H1 (cell line): ENCODE measurements around the gene HABP2. TPM values are rescaled to one million over a fixed set of nuclear protein-coding genes. Genes with fewer than 3 reads are reported as not detected.

Experiments
- CTCF ChIA-PET: fragments of 300-600 bp; sonication (Branson Sonifier 250); formaldehyde crosslinking; loops from one replicate; lab custom pipeline; 2021; ENCODE audit not compliant: partially characterized antibody; lab: Charles Lee
- POLR2A ChIA-PET: fragments of 300-600 bp; sonication (Branson Sonifier 250); formaldehyde crosslinking; loops from one replicate; lab custom pipeline; 2021; ENCODE audit warnings: inconsistent platforms; ENCODE audit not compliant: partially characterized antibody; lab: Charles Lee
- DNase-seq, 2 experiments: peaks; one replicate each; pipeline versions ENCODE4 v3.0.0 to v3.0.0-alpha.2; 2010 to 2022; ENCODE audit warnings: low spot score in 2 of 2, low read depth in 1 of 2, mixed read lengths in 1 of 2
- FAIRE-seq: peaks from 2 replicates; lab custom pipeline; 2011; peaks lifted over from hg19 to GRCh38; lab: Jason Lieb, UNC
- H2AFZ ChIP-seq: 2 replicates; pipeline ENCODE4 v1.8.1; 2012; ENCODE audit warnings: low read length, inconsistent platforms
- H2AK5ac ChIP-seq: 2 replicates; pipeline ENCODE4 v1.6.1; 2013; ENCODE audit warnings: low read depth, low read length
- H2BK120ac ChIP-seq: replicated peaks from 2 replicates; pipeline ENCODE3; 2013; ENCODE audit warnings: low read depth, low read length, inconsistent platforms
- H2BK12ac ChIP-seq: 2 replicates; pipeline ENCODE4 v1.6.1; 2013; ENCODE audit warnings: low read depth, low read length
- H2BK15ac ChIP-seq: 2 replicates; pipeline ENCODE4 v1.6.1; 2013; ENCODE audit warnings: low read length
- H2BK20ac ChIP-seq: 2 replicates; pipeline ENCODE4 v1.6.1; 2013; ENCODE audit warnings: low read length
- H2BK5ac ChIP-seq: 2 replicates; pipeline ENCODE4 v1.6.1; 2013; ENCODE audit warnings: low read depth, low read length
- H3K14ac ChIP-seq: 2 replicates; pipeline ENCODE4 v1.6.1; 2013; ENCODE audit warnings: inconsistent platforms; ENCODE audit not compliant: insufficient read length
- H3K18ac ChIP-seq: 2 replicates; pipeline ENCODE4 v1.6.1; 2013; ENCODE audit warnings: low read length; ENCODE audit errors: extremely low read depth
- H3K23ac ChIP-seq: 2 replicates; pipeline ENCODE4 v1.6.1; 2013; ENCODE audit warnings: inconsistent platforms; ENCODE audit not compliant: insufficient read length
- H3K23me2 ChIP-seq: 2 replicates; pipeline ENCODE4 v1.6.1; 2013; ENCODE audit warnings: low read depth, low read length
- H3K27ac ChIP-seq: 2 replicates; pipeline ENCODE4 v1.6.1; 2011; ENCODE audit warnings: low read depth, low read length, inconsistent platforms
- H3K27me3 ChIP-seq, 4 experiments: replicated peaks in 1 of 4; 1 replicate in 1 of 4; 2 replicates in 3 of 4; pipeline versions ENCODE4 v1.6.1 to v1.8.1; 2011 to 2013; ENCODE audit warnings: low read length in 3 of 4, mild to moderate bottlenecking in 3 of 4, inconsistent platforms in 2 of 4, mixed read lengths in 2 of 4, moderate library complexity in 1 of 4; ENCODE audit not compliant: control insufficient read depth in 3 of 4, insufficient read depth in 3 of 4; ENCODE audit errors: extremely low read depth in 1 of 4
- H3K36me3 ChIP-seq, 4 experiments: 2 replicates each; pipeline versions ENCODE4 v1.6.1 to v1.8.1; 2011 to 2013; ENCODE audit warnings: mild to moderate bottlenecking in 4 of 4, low read length in 3 of 4, moderate library complexity in 2 of 4, control low read depth in 1 of 4, inconsistent platforms in 1 of 4; ENCODE audit not compliant: insufficient read depth in 4 of 4, control insufficient read depth in 2 of 4
- H3K4ac ChIP-seq: replicated peaks from 2 replicates; pipeline ENCODE3; 2013; ENCODE audit warnings: low read length, low read depth, mixed read lengths, inconsistent platforms; ENCODE audit not compliant: insufficient read length
- H3K4me1 ChIP-seq, 4 experiments: replicated peaks in 1 of 4; 1 replicate in 1 of 4; 2 replicates in 3 of 4; pipeline versions ENCODE4 v1.6.1 to v1.8.1; 2011 to 2013; ENCODE audit warnings: low read length in 3 of 4, inconsistent platforms in 2 of 4, mixed read lengths in 1 of 4; ENCODE audit not compliant: insufficient read depth in 4 of 4, control insufficient read depth in 3 of 4
- H3K4me2 ChIP-seq, 2 experiments: 2 replicates each; pipeline versions ENCODE4 v1.6.1 to v1.8.1; 2011 to 2013; ENCODE audit warnings: low read depth in 2 of 2, low read length in 2 of 2, control low read depth in 1 of 2, inconsistent platforms in 1 of 2, mild to moderate bottlenecking in 1 of 2; ENCODE audit not compliant: insufficient read depth in 1 of 2
- H3K4me3 ChIP-seq, 4 experiments: fragments of 200-600, 300-600 bp in 1 of 4; sonication (generic), shearing (Covaris generic), sonication (Bioruptor Twin) in 1 of 4; 2 replicates each; pipeline versions ENCODE4 v1.5.1 to v1.8.1; 2011 to 2016; ENCODE audit warnings: low read length in 4 of 4, low read depth in 3 of 4, control low read depth in 2 of 4, inconsistent platforms in 2 of 4, mild to moderate bottlenecking in 2 of 4, mixed read lengths in 1 of 4, moderate library complexity in 1 of 4; ENCODE audit not compliant: insufficient read depth in 2 of 4; ENCODE audit errors: extremely low read depth in 1 of 4
- H3K56ac ChIP-seq: replicated peaks from 2 replicates; pipeline ENCODE3; 2013; ENCODE audit warnings: low read depth, mild to moderate bottlenecking, mixed read lengths, low read length, inconsistent platforms; ENCODE audit not compliant: insufficient read length
- H3K79me1 ChIP-seq: 2 replicates; pipeline ENCODE4 v1.6.1; 2013; ENCODE audit warnings: low read depth, low read length, control low read depth
- H3K79me2 ChIP-seq, 2 experiments: 2 replicates each; pipeline versions ENCODE4 v1.6.1 to v1.8.1; 2012 to 2013; ENCODE audit warnings: low read length in 2 of 2, mild to moderate bottlenecking in 2 of 2, inconsistent platforms in 1 of 2; ENCODE audit not compliant: insufficient read depth in 2 of 2, control insufficient read depth in 1 of 2
- H3K9ac ChIP-seq, 4 experiments: replicated peaks in 1 of 4; 1 replicate in 1 of 4; 2 replicates in 3 of 4; pipeline versions ENCODE4 v1.6.1 to v1.8.1; 2011 to 2013; ENCODE audit warnings: low read depth in 3 of 4, low read length in 3 of 4, control low read depth in 2 of 4, mild to moderate bottlenecking in 2 of 4, moderate library complexity in 2 of 4, inconsistent platforms in 1 of 4; ENCODE audit errors: extremely low read depth in 1 of 4
- H3K9me3 ChIP-seq, 2 experiments: 2 replicates each; pipeline versions ENCODE4 v1.6.1 to v1.8.1; 2012 to 2013; ENCODE audit warnings: mild to moderate bottlenecking in 2 of 2, moderate library complexity in 2 of 2, control low read depth in 1 of 2, inconsistent platforms in 1 of 2, low read depth in 1 of 2, low read length in 1 of 2, mixed read lengths in 1 of 2; ENCODE audit not compliant: insufficient read depth in 2 of 2
- H4K20me1 ChIP-seq, 2 experiments: replicated peaks in 1 of 2; 2 replicates each; pipeline versions ENCODE3 to v1.8.1; 2011 to 2013; ENCODE audit warnings: inconsistent platforms in 2 of 2, low read length in 2 of 2, mild to moderate bottlenecking in 1 of 2; ENCODE audit not compliant: insufficient read depth in 2 of 2, control insufficient read depth in 1 of 2
- H4K5ac ChIP-seq: 2 replicates; pipeline ENCODE4 v1.6.1; 2013; ENCODE audit warnings: low read length, low read depth, mixed read lengths, inconsistent platforms; ENCODE audit not compliant: insufficient read length
- H4K8ac ChIP-seq: 2 replicates; pipeline ENCODE4 v1.8.0; 2013; ENCODE audit warnings: mild to moderate bottlenecking, moderate library complexity, low read length, inconsistent platforms; ENCODE audit not compliant: insufficient read depth; ENCODE audit errors: extremely low read depth
- H4K91ac ChIP-seq: replicated peaks from 2 replicates; pipeline ENCODE3; 2013; ENCODE audit warnings: low read length, mixed read lengths, inconsistent platforms; ENCODE audit not compliant: insufficient read length
- PHF8 ChIP-seq: fragments of 200-600 bp; sonication (generic); conservative IDR thresholded peaks from 2 replicates; pipeline ENCODE4 v1.7.1; 2012; ENCODE audit warnings: low read depth, mild to moderate bottlenecking, inconsistent platforms, low read length, moderate library complexity
- WGBS, 2 experiments: shearing (Covaris generic) in 1 of 2; methylation state at CpG; one replicate each; pipeline versions ENCODE4 v1.1.6 to v1.1.7; 2013 to 2015; ENCODE audit warnings: low lambda C conversion rate in 2 of 2, mixed read lengths in 2 of 2, inconsistent platforms in 1 of 2, low coverage in 1 of 2, missing lambda C conversion rate in 1 of 2; ENCODE audit not compliant: insufficient replicate concordance in 2 of 2, insufficient coverage in 1 of 2, insufficient read length in 1 of 2; ENCODE audit errors: extremely low coverage in 1 of 2, missing lambda C conversion rate in 1 of 2; 5-methylcytosine and 5-hydroxymethylcytosine counted together
- polyA plus RNA-seq, 7 experiments: library from polyadenylated mRNA; depleted of rRNA in 3 of 7; stranded (reverse) in 5 of 7; unstranded in 2 of 7; fragments of >200 nt in 5 of 7; fragments of 200-250 nt in 2 of 7; gene quantifications; 1 replicate in 5 of 7; 2 replicates in 1 of 7; 4 replicates in 1 of 7; pipeline versions ENCODE4 v1.2.1 to v1.2.3, GENCODE V29; 2011 to 2013; ENCODE audit warnings: missing spikeins in 2 of 7, mixed read lengths in 2 of 7
- total RNA-seq: library from RNA; stranded (reverse); fragmentation: NEBNext Ultra II Directional; extraction: Animal tissue kit (Norgen Biotek cat#: 25700); gene quantifications from 2 replicates; pipeline ENCODE4 v1.2.1, GENCODE V29; 2021

Gene HABP2
- total and polyA plus RNA-seq, 2 of the 8 experiments (the other 6 are each of a cell fraction or from before 2014, with no cell fraction given): not detected

GRCh38 chr10:113541549-113541927 is 11.3 kb upstream of the HABP2 start:
- Histone ChIP-seq H2BK20ac (no peak overlapping the region), H3K23me2 (no peaks in the 10 kb centered on the region), H3K14ac (no peak overlapping the region)

More at GRCh38 chr10:113541549-113541927, 11.3 kb upstream of the HABP2 start:
- Histone ChIP-seq H2BK120ac (no peak overlapping the region), H3K4me2 (no peak overlapping the region), H3K4me1 (no peaks in the 10 kb centered on the region), H2AK5ac (no peak overlapping the region), H3K9ac (no peak overlapping the region), H4K5ac (no peak overlapping the region), H2AFZ (no peak overlapping the region), H4K8ac (no peak overlapping the region), H4K20me1 (peaks cover 0 to 3% of the 10 kb centered on the region in 2 experiments), H3K4me3 (no peak overlapping the region), H3K27me3 (no peaks in the 10 kb centered on the region), H3K23ac (no peak overlapping the region), H3K79me2 (no peaks in the 10 kb centered on the region), H3K9me3 (no peaks in the 10 kb centered on the region), H3K79me1 (no peaks in the 10 kb centered on the region), H3K27ac (no peak overlapping the region), H3K36me3 (no peaks in the 10 kb centered on the region), H3K18ac (no peak overlapping the region), H2BK12ac (no peak overlapping the region), H2BK15ac (no peak overlapping the region), H2BK5ac (no peak overlapping the region), H4K91ac (no peak overlapping the region), H3K56ac (no peak overlapping the region), H3K4ac (no peak overlapping the region)
- ChIA-PET POLR2A (no interaction called here), CTCF (interaction anchor here (1.3 kb wide), 1 partner anchor 21 kb away, joined by 3 read pairs; no protein-coding TSS in a partner anchor)
- no peak for DNase-seq
- FAIRE-seq: no peak
- 67% methylated on average over 1 of the region's 1 CpG; no CpG with 5 or more reads in 1 of the 2 experiments for WGBS, 2 experiments
- TF ChIP-seq PHF8: no peak
